ENCODE data around the gene ZWILCH. TPM values are rescaled to one million over a fixed set of nuclear protein-coding genes. Genes with fewer than 3 reads are reported as not detected.

The ZWILCH gene
- total and polyA plus RNA-seq, 2 experiments from 2014 or later = 20.7 to 31.5 TPM

DNA sequence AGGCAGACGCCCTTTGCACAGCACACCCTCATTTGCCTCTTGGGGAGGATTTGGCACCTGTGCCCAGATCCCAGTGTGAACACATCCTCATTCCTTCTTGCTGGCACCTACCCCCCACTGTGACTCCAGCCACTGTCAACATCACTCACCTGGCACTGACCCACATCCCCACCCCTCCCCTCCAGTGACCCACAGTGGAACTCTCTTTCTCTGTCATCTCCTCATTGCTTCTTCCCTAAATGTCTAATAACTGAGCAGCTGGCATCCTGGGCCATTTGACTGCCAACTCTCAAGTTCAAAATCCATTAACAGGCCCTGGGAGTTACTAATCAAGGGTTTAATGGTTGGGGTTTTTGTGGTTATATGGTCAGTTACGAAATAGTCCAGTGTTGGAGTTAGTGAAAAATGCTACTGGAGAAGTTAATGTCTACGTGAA is 22.0 kb upstream of the ZWILCH start:
- H2AFZ ChIP-seq = no peak overlapping the region
- 76 to 78% methylated on average over 3 of the region's 3 CpGs for WGBS, 2 experiments (ENCODE audit: low coverage in 1 of 2, low lambda C conversion rate in 2 of 2, missing lambda C conversion rate in 2 of 2)
- H4K20me1 ChIP-seq (ENCODE audit: insufficient read depth) = no peaks in the 10 kb centered on the region; the same call in 1 of the 2 replicates
- no peak overlapping the region for H3K27ac ChIP-seq
- H3K79me2 ChIP-seq (ENCODE audit: insufficient read depth) = no peaks in the 10 kb centered on the region; the same call in 1 of the 2 replicates
- DNase-seq = peak; percentile 68
- no peak overlapping the region for H3K4me3 ChIP-seq
- TF ChIP-seq EZH2 (IDR thresholded peaks at IDR 0.05; ENCODE audit: insufficient read depth, poor library complexity, severe bottlenecking) (no peak), EZH2phosphoT487 (IDR thresholded peaks at IDR 0.05; ENCODE audit: insufficient read depth, low read depth) (0 out of 2 replicates have a peak, but pooled peaks have one; percentile 55)
- peaks cover 22% of the 10 kb centered on the region; the same call in 1 of the 2 replicates for H3K36me3 ChIP-seq (ENCODE audit: low read depth)
- H3F3A ChIP-seq (ENCODE audit: insufficient read depth) = 0 out of 2 replicates have a peak, but pooled peaks cover 8% of the 10 kb centered on the region
- no peak overlapping the region for H3K4me2 ChIP-seq (ENCODE audit: unreplicated experiment)
- no peak overlapping the region for H3K9ac ChIP-seq
- H3K27me3 ChIP-seq (replicated peaks; ENCODE audit: insufficient read depth) = no peaks in the 10 kb centered on the region
- peaks cover 8% of the 10 kb centered on the region; the same call in 1 of the 2 replicates for H3K4me1 ChIP-seq (ENCODE audit: insufficient read depth)
- in situ Hi-C loops (cut with MboI) = no loop called here
- no peaks in the 10 kb centered on the region for H3K9me2 ChIP-seq (ENCODE audit: insufficient read depth)
- no peaks in the 10 kb centered on the region for H3K9me3 ChIP-seq (ENCODE audit: low read depth)

DNA sequence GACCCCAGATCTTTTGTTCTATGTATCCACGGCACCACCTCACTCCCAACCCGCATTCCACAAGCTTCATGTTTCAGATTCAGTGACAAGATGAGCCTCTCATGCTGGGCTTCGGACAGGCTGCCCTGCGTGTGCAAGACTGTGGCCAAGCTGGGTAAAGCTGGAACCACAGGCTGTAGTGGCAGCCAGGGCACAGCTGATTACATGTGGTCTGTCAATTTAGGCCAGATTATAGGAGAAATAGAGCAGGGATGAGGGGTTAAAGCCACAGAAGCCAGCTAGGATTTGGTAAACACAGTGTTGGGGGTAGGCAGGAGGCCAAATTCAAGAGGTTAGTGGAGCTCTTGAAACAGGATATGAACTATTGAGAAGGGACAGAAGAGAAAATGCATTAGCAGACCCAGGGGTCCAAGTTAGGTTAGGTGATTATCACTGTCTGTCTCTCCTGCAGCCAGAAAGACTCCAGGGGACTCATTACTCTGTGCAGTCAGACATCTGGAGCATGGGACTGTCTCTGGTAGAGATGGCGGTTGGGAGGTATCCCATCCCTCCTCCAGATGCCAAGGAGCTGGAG is 20.5 kb upstream of the ZWILCH start:
- Histone ChIP-seq H4K20me1 (ENCODE audit: insufficient read depth) (no peaks in the 10 kb centered on the region; the same call in 1 of the 2 replicates), H2AFZ (no peak overlapping the region), H3K27me3 (replicated peaks; ENCODE audit: insufficient read depth) (no peaks in the 10 kb centered on the region), H3K27ac (no peak overlapping the region), H3K36me3 (ENCODE audit: low read depth) (peaks cover 22% of the 10 kb centered on the region; the same call in 1 of the 2 replicates), H3K9ac (no peak overlapping the region), H3K4me1 (ENCODE audit: insufficient read depth) (peaks cover 8% of the 10 kb centered on the region; the same call in 1 of the 2 replicates), H3K9me2 (ENCODE audit: insufficient read depth) (no peaks in the 10 kb centered on the region), H3K79me2 (ENCODE audit: insufficient read depth) (no peaks in the 10 kb centered on the region; the same call in 1 of the 2 replicates), H3K9me3 (ENCODE audit: low read depth) (no peaks in the 10 kb centered on the region), H3K4me3 (no peak overlapping the region), H3F3A (ENCODE audit: insufficient read depth) (0 out of 2 replicates have a peak, but pooled peaks cover 8% of the 10 kb centered on the region), H3K4me2 (ENCODE audit: unreplicated experiment) (no peak overlapping the region)
- in situ Hi-C loops (cut with MboI) = no loop called here
- WGBS, 2 experiments (ENCODE audit: low coverage in 1 of 2, low lambda C conversion rate in 2 of 2, missing lambda C conversion rate in 2 of 2) = 93 to 97% methylated on average over 5 of the region's 5 CpGs
- DNase-seq = no peak
- TF ChIP-seq EZH2phosphoT487 (IDR thresholded peaks at IDR 0.05; ENCODE audit: insufficient read depth, low read depth) (no peak), EZH2 (IDR thresholded peaks at IDR 0.05; ENCODE audit: insufficient read depth, poor library complexity, severe bottlenecking) (no peak)

DNA sequence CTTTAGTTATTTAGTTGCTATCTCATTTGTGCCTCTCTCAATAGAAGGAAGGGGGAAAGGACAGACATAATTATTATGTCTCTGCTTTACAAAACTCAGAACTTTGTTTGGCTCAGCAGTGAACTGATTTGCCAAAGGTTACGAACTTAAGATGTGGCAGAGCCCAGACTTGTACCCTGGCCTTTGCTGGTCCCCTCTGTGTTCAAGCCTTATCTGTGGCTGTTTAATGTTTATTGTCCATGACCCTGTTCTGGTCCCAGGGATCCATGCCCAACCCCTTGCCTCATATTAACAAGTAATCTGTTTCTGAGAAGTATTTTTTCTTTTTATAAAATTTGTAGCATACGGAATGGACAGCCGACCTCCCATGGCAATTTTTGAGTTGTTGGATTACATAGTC is 18.2 kb upstream of the ZWILCH start:
- WGBS, 2 experiments (ENCODE audit: low coverage in 1 of 2, low lambda C conversion rate in 2 of 2, missing lambda C conversion rate in 2 of 2) = 83 to 87% methylated on average over 3 of the region's 3 CpGs
- Histone ChIP-seq H3K79me2 (ENCODE audit: insufficient read depth) (peaks cover 3% of the 10 kb centered on the region; the same call in 1 of the 2 replicates), H3K9me3 (ENCODE audit: low read depth) (no peaks in the 10 kb centered on the region), H3K4me2 (ENCODE audit: unreplicated experiment) (no peak overlapping the region), H3F3A (ENCODE audit: insufficient read depth) (peaks cover 10% of the 10 kb centered on the region), H2AFZ (no peak overlapping the region), H3K36me3 (ENCODE audit: low read depth) (peaks cover 25% of the 10 kb centered on the region; the same call in 1 of the 2 replicates), H3K4me3 (no peak overlapping the region), H3K9ac (no peak overlapping the region), H3K4me1 (ENCODE audit: insufficient read depth) (peaks cover 8% of the 10 kb centered on the region; the same call in 1 of the 2 replicates), H3K27me3 (replicated peaks; ENCODE audit: insufficient read depth) (no peaks in the 10 kb centered on the region), H4K20me1 (ENCODE audit: insufficient read depth) (no peaks in the 10 kb centered on the region; the same call in 1 of the 2 replicates), H3K9me2 (ENCODE audit: insufficient read depth) (no peaks in the 10 kb centered on the region), H3K27ac (no peak overlapping the region)
- no peak for DNase-seq
- TF ChIP-seq EZH2 (IDR thresholded peaks at IDR 0.05; ENCODE audit: insufficient read depth, poor library complexity, severe bottlenecking) (no peak), EZH2phosphoT487 (IDR thresholded peaks at IDR 0.05; ENCODE audit: insufficient read depth, low read depth) (no peak)
- in situ Hi-C loops (cut with MboI) = no loop called here

DNA sequence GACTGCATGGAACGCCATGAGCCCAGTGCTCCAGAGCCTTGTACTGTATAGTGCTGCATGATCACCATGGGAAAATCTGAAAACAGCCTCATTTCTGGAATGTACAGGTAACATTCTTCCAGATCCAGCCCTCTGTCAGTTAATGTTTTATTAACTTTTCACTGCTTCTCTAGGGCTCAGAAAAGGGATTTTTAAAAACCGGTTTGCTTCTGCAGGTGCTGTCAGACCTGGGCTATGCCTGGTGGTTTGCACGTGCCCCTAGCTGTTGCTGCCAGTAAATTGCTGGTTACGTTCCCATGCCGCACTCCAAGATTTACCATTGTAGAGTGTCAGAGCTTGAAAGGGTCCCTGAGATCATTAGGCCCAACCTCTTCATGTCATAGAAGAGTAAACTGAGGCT is 16.6 kb upstream of the ZWILCH start:
- Histone ChIP-seq H3K9me3 (ENCODE audit: low read depth) (no peaks in the 10 kb centered on the region), H3K79me2 (ENCODE audit: insufficient read depth) (peaks cover 3% of the 10 kb centered on the region; the same call in 1 of the 2 replicates), H3K4me1 (ENCODE audit: insufficient read depth) (0 out of 2 replicates have a peak, but pooled peaks cover 1% of the 10 kb centered on the region), H3K27ac (no peak overlapping the region), H3K4me2 (ENCODE audit: unreplicated experiment) (no peak overlapping the region), H3K4me3 (no peak overlapping the region), H3F3A (ENCODE audit: insufficient read depth) (peaks cover 7% of the 10 kb centered on the region), H3K9ac (no peak overlapping the region), H3K27me3 (replicated peaks; ENCODE audit: insufficient read depth) (no peaks in the 10 kb centered on the region), H2AFZ (no peak overlapping the region), H3K9me2 (ENCODE audit: insufficient read depth) (no peaks in the 10 kb centered on the region), H3K36me3 (ENCODE audit: low read depth) (peaks cover 37% of the 10 kb centered on the region), H4K20me1 (ENCODE audit: insufficient read depth) (no peaks in the 10 kb centered on the region; the same call in 1 of the 2 replicates)
- TF ChIP-seq EZH2phosphoT487 (IDR thresholded peaks at IDR 0.05; ENCODE audit: insufficient read depth, low read depth) (no peak), EZH2 (IDR thresholded peaks at IDR 0.05; ENCODE audit: insufficient read depth, poor library complexity, severe bottlenecking) (no peak)
- in situ Hi-C loops (cut with MboI) = no loop called here
- 90 to 93% methylated on average over 5 of the region's 5 CpGs for WGBS, 2 experiments (ENCODE audit: low coverage in 1 of 2, low lambda C conversion rate in 2 of 2, missing lambda C conversion rate in 2 of 2)
- DNase-seq = no peak
